Breast epithelium (tissue), 3 donors: ENCODE results near the gene CYCS.

ENCODE experiments used
- CTCF ChIP-seq, 3 donors: fragments of 450-650 bp; IDR thresholded peaks; one replicate each; pipeline ENCODE4 v1.5.1; 2016 to 2017; ENCODE audit warnings: antibody characterized with exemption in 3 of 3, mild to moderate bottlenecking in 3 of 3, moderate library complexity in 3 of 3
- POLR2A ChIP-seq: fragments of 450-650 bp; IDR thresholded peaks from one replicate; pipeline ENCODE4 v1.6.1; 2016; ENCODE audit warnings: antibody characterized with exemption, mild to moderate bottlenecking, moderate library complexity

- TF ChIP-seq CTCF (IDR thresholded peaks at IDR 0.05) (no peak), POLR2A (no peak)
Measured at GRCh38 chr7:25095516-25096345, 29.3 kb downstream of the CYCS start.
